ENCODE measurements around the gene WDR91.

Gene WDR91

DNA sequence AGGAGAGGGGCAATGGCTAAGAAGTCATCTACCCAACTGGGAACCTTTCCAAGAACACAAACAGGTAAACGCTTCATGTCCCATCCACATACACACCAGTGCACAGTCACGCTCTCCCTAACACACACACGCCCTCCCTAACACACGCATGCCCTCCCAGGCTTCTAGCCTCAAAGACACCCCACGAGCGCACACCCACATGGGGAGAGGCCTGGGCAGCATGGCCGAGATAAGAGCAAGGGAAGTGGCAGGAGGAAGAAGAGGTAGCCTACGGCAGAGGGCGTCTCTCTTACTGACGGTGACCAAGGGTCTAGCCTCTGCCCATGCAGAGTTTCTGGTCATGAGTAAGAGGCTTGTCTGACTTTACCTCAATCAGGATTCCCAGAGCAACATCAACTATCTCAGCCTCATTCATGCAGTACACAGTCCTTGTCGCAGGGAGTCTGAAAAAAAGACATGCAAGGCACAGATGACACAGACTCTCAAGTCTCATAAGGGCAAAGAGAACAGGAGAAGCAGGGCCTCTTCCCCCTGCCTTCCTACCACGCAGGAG is 43.9 kb downstream of the WDR91 start:
- no peak overlapping the region for H3K27ac ChIP-seq (ENCODE audit: low read depth, low read length)
- H3K79me2 ChIP-seq (ENCODE audit: insufficient read depth, low read length) = peaks cover 22% of the 10 kb centered on the region
- H3F3A ChIP-seq (ENCODE audit: insufficient read depth) = peaks cover 12% of the 10 kb centered on the region; the same call in 1 of the 2 replicates
- H2AFZ ChIP-seq (ENCODE audit: low read depth, low read length, severe bottlenecking) = no peak overlapping the region
- peaks cover 9% of the 10 kb centered on the region for H3K36me3 ChIP-seq (ENCODE audit: low read length)
- H3K4me2 ChIP-seq (ENCODE audit: low read depth, low read length, poor library complexity, severe bottlenecking) = no peak overlapping the region
- no peak overlapping the region for H3K9ac ChIP-seq (ENCODE audit: low read length)
- TF ChIP-seq, protein P1, sequence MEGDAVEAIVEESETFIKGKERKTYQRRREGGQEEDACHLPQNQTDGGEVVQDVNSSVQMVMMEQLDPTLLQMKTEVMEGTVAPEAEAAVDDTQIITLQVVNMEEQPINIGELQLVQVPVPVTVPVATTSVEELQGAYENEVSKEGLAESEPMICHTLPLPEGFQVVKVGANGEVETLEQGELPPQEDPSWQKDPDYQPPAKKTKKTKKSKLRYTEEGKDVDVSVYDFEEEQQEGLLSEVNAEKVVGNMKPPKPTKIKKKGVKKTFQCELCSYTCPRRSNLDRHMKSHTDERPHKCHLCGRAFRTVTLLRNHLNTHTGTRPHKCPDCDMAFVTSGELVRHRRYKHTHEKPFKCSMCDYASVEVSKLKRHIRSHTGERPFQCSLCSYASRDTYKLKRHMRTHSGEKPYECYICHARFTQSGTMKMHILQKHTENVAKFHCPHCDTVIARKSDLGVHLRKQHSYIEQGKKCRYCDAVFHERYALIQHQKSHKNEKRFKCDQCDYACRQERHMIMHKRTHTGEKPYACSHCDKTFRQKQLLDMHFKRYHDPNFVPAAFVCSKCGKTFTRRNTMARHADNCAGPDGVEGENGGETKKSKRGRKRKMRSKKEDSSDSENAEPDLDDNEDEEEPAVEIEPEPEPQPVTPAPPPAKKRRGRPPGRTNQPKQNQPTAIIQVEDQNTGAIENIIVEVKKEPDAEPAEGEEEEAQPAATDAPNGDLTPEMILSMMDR (IDR thresholded peaks at IDR 0.05; ENCODE audit: insufficient read depth, low read length, poor library complexity, severe bottlenecking) = no peak
- no peaks in the 10 kb centered on the region for H3K9me3 ChIP-seq (ENCODE audit: insufficient read depth, low read length)
- H3K9me2 ChIP-seq (replicated peaks; ENCODE audit: insufficient read depth, low read length) = no peaks in the 10 kb centered on the region
- no peaks in the 10 kb centered on the region for H4K20me1 ChIP-seq (ENCODE audit: low read depth, low read length)
- H3K27me3 ChIP-seq (ENCODE audit: low read length) = no peaks in the 10 kb centered on the region
- no peak overlapping the region for H3K4me3 ChIP-seq (ENCODE audit: insufficient read depth, low read length, poor library complexity, severe bottlenecking)

DNA sequence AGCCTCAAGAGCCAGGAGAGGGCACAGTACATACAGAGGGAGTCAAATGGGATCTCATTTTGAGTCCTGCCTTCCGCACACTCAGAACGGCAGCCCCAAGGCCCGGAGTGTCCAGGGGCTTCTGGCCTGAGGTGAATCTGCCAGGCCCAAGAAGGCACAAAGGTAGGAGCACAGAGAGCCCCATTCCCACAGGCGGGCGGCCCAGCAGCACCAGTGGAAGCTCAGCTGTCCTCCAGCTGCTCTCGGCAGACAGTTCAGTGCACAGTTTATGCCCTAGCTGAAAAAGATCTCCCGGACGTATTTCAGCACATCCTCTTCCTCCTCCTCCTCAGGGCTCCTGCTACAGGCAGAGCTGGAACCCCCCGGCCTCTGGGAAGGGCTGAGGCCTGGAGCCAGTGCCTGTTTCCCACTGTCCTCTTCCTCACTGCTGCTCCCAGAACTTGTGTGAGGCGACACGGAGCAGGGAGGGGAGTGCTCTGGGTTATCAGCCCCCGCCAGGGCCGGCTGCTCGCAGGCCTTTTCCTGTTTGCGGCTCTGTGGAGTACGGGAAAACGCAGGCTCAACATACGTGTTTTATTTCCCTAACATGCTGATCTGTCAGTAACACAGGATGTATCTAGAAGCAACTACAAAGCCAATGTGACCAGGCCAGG is 44.9 kb downstream of the WDR91 start:
- no peak overlapping the region for H3K4me2 ChIP-seq (ENCODE audit: low read depth, low read length, poor library complexity, severe bottlenecking)
- peaks cover 9% of the 10 kb centered on the region for H3K36me3 ChIP-seq (ENCODE audit: low read length)

DNA sequence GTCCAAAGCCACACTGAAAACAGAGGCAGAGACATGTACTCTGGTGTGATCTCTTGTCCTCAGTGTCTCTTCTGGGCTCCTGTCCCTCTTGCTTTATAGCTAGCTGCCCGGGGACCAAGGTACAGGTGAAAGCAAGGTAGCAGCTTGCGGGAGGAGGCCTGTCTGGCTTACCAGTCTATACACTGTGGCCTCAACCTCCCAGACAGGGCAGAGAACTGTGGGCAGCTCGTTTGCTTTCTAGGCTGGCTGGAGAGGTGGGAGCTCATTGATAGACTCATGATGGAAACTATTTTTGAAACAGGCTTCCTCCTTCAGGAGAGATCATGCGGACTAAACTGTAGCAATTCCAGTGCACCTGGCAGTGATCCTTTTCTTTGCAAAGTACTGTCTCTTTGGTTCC is 45.5 kb downstream of the WDR91 start:
- Histone ChIP-seq H3K79me2 (ENCODE audit: insufficient read depth, low read length) (peaks cover 22% of the 10 kb centered on the region), H3K27me3 (ENCODE audit: low read length) (no peaks in the 10 kb centered on the region), H3K27ac (ENCODE audit: low read depth, low read length) (no peak overlapping the region), H3F3A (ENCODE audit: insufficient read depth) (peaks cover 9% of the 10 kb centered on the region; the same call in 1 of the 2 replicates), H3K4me2 (ENCODE audit: low read depth, low read length, poor library complexity, severe bottlenecking) (no peak overlapping the region), H3K9ac (ENCODE audit: low read length) (no peak overlapping the region), H3K9me3 (ENCODE audit: insufficient read depth, low read length) (no peaks in the 10 kb centered on the region), H3K36me3 (ENCODE audit: low read length) (peaks cover 9% of the 10 kb centered on the region), H2AFZ (ENCODE audit: low read depth, low read length, severe bottlenecking) (no peak overlapping the region), H3K4me3 (ENCODE audit: insufficient read depth, low read length, poor library complexity, severe bottlenecking) (no peak overlapping the region), H3K9me2 (replicated peaks; ENCODE audit: insufficient read depth, low read length) (no peaks in the 10 kb centered on the region), H4K20me1 (ENCODE audit: low read depth, low read length) (no peaks in the 10 kb centered on the region)
- TF ChIP-seq, protein P1 (IDR thresholded peaks at IDR 0.05; ENCODE audit: insufficient read depth, low read length, poor library complexity, severe bottlenecking) = no peak
- TF ChIP-seq EZH2phosphoT487 (conservative IDR thresholded peaks at IDR 0.05; ENCODE audit: low read length) = no peak

More for the DNA sequence above, 44.9 kb downstream of the WDR91 start:
- no peak overlapping the region for H3K27ac ChIP-seq (ENCODE audit: low read depth, low read length)
- H3F3A ChIP-seq (ENCODE audit: insufficient read depth) = peaks cover 12% of the 10 kb centered on the region; the same call in 1 of the 2 replicates
- no peak overlapping the region for H2AFZ ChIP-seq (ENCODE audit: low read depth, low read length, severe bottlenecking)
- H3K27me3 ChIP-seq (ENCODE audit: low read length) = no peaks in the 10 kb centered on the region
- TF ChIP-seq, protein P1 (IDR thresholded peaks at IDR 0.05; ENCODE audit: insufficient read depth, low read length, poor library complexity, severe bottlenecking) = no peak
- no peak for TF ChIP-seq EZH2phosphoT487 (conservative IDR thresholded peaks at IDR 0.05; ENCODE audit: low read length)
- H3K4me3 ChIP-seq (ENCODE audit: insufficient read depth, low read length, poor library complexity, severe bottlenecking) = no peak overlapping the region
- H3K79me2 ChIP-seq (ENCODE audit: insufficient read depth, low read length) = peaks cover 22% of the 10 kb centered on the region
- H4K20me1 ChIP-seq (ENCODE audit: low read depth, low read length) = no peaks in the 10 kb centered on the region
- no peaks in the 10 kb centered on the region for H3K9me3 ChIP-seq (ENCODE audit: insufficient read depth, low read length)
- no peaks in the 10 kb centered on the region for H3K9me2 ChIP-seq (replicated peaks; ENCODE audit: insufficient read depth, low read length)
- no peak overlapping the region for H3K9ac ChIP-seq (ENCODE audit: low read length)

Data from SU-DHL-6 (cell line).